Activated CD4-positive, CD25-positive, alpha-beta regulatory T cell treated with anti-CD3 and anti-CD28 coated beads, Interleukin-2, amount 50 U/mL, for 72 hours (primary cell): ENCODE results near the gene MAGOH.
"Not testable (repeated sequence)": the region's sequence is repeated elsewhere in the genome, so short reads cannot be mapped to it uniquely, and the experiment has no call there.

ENCODE experiments used
- DNase-seq: peaks from one replicate; pipeline ENCODE4 v3.0.0; 2021

MAGOH gene

GRCh38 chr1:53238197-53239155 is at the start of gene MAGOH:
Gene MAGOH, minus strand, starts transcription at chr1:53238518. Its CDS starts 70 bp downstream, at chr1:53238448.
- peak; percentile 95 for DNase-seq

GRCh38 chr1:53286955-53287354 is 48.6 kb upstream of the MAGOH start:
- no peak for DNase-seq

GRCh38 chr1:53285969-53286760 is 47.8 kb upstream of the MAGOH start:
- no peak for DNase-seq

DNA sequence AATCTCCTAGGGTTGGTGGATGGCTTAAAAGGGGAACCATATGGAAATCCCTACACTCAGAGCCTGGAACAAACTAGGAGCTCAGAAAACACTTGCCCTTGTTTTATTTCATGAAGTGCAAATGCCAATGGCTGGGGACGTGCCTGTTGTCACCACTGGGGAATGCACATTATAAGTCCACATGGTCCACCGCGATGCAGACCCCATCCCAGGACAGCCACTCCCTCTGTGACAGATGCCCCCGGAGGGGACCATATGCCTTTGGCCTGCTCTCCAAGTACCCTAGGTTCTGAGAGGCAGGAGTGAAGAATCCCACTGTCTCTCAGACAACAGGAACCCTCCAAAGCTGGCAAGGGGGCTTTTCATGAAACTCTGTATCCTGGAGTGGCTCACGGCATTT is 47.2 kb upstream of the MAGOH start:
- DNase-seq = no peak

- DNase-seq = no peak
Measured at GRCh38 chr1:53284224-53285020, 46.1 kb upstream of the MAGOH start.

GRCh38 chr1:53283156-53283555 is 44.8 kb upstream of the MAGOH start:
- not testable (repeated sequence) for DNase-seq

GRCh38 chr1:53281133-53281532 is 42.8 kb upstream of the MAGOH start:
- DNase-seq = no peak

- DNase-seq = no peak
Measured at GRCh38 chr1:53280496-53280895, 42.2 kb upstream of the MAGOH start.

DNA sequence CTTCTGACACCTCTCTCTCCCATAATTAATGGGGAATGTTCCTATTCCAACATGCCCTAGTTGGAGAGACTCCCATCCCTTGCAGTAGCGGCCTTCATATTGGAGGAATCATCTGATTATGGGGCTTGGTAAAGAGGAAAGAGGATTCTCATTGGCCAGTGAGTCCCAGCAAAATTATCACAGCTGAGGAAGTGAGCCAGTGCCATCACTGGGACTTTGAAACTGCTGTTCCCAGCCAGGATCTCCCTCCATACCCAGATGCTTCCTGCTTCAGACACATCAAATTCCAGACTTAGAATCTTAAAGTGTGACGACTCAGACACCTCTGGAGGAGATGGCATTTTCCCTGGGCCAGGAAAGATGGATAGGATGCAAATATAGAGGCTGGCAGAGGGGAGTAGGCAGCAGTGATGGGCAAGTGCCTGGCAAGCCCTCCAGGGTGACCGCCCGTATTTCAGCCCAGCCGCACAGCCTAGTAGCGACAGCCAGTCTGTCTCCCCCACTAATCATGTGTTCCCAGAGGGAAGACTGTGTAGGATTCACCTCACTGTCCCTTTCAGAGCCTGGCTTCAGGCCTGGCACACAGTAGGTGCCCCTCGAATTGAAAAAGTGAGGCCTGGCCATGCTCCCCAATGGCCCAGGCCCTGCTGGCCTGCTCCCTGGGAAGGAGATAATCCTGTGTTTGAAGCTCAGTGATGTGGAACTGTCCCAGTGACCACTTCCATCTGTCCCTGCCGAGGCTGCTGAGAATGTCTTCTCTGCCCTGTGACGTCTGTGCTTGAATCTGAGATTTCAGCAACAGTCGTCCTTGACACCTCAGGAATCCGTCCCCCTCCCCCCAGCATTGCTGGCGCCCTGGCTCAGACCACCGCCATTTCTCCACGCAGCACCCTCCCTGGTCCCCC is 41.2 kb upstream of the MAGOH start:
- no peak for DNase-seq

DNA sequence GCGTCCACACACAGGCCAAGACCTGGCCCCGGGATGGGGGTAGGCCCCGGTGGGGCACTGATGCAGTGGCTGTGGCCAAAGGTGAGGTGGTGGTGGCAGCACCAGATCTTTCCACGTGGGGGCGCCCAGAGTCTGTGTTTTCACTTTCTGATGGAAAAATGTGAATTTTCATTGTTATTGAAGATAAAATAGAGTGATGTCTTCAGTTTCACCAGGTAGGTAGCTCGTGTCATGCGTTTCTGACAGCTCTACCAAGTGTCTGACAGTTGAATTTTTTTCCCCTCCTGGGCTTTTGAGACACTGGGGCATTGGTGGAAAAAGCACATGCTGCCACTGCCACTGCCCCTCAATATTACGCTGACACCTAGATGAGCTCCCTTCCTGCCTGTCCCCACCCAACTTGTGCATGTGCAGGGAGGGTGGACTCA is 40.0 kb upstream of the MAGOH start:
- peak; percentile 76 for DNase-seq

DNA sequence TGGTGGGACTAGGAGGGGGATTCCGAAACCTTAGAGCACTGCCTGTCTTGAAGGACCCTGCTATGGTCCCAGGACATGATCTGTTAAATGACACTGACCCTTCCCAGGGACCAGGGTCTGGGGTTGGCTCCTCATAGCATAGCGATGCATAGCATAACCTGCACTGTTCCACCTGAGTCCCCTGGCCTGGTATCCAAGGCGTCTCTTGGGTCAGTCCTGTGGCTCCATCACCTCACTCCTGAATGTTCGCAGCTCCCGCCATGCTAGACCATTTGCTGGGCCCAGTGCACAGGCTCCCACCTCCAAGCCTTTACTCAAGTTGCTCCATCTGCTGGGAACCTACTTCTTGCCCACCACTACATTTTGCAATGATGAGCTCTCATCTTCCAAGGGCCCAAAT is 39.0 kb upstream of the MAGOH start:
- no peak for DNase-seq

DNA sequence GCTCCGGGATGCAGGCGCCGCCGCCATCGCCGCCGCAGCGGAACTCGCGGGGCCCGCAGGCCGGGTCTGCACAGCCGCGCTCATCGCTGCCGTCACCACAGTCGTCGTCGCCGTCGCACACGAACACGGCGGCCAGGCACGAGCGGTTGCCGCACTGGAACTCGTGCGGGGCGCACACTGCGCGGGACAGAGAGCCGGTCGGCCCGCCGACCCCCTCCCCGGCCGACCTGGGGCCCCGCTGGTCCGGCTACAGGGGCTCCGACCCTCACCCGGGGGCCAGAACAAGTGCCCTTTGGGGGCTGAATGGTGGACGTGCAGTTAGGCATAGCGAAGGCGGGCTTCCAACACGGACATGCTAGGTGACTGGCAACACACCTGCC is 38.6 kb upstream of the MAGOH start:
- no peak for DNase-seq

DNA sequence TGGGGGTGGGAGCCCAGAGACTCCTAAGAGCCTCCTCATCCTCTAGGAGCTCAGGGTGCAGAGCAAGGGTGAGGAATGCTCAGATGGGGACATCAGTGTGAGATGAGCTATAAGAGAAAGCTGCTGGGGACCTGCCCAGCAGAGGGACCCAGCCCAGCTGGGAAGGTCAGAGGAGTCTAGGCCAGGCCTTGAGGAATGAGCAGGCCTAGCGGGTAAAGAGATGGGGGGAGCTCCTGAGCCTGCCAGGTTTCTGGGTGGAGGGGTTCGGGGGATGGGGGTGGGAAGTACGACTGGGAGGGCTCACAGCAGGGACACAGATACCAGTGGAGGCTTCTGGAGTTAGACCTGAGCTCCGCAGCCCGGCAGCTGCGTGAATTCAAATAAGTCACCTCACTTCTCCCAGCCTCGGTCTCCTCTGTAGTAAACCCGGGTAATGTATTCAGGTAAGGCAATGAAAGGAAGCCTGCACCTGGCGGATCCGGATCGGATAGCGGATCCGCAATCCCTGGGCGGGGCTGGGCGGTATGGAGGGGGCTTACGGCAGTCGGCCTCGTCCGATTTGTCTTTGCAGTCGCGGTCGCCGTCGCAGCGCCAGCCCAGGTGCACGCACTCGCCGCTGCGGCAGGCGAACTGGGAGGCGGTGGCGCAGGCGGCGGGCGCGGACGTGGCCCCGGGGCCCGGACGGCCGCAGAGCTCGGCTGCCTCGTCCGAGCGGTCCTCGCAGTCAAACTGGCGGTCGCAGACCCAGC is 38.0 kb upstream of the MAGOH start:
- DNase-seq = no peak

DNA sequence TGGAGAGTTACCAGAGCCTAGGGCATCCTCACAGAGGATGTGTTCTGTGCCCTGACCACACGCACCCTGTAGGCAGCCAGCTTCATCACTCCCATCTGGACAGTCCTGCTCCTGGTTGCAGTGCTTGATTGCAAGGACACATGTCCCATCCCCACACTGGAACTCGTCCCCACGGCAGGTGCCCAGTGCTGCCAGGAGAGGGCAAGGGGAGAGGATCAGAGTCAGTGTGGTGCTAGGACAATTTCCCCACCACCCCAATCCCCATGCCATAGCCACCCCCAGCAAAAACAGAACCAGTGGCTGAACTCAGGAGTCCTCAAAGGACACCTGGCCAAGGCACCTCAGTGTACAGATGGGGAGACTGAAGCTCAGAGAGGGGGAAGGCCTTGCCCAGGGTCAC is 37.2 kb upstream of the MAGOH start:
- DNase-seq = no peak

DNA sequence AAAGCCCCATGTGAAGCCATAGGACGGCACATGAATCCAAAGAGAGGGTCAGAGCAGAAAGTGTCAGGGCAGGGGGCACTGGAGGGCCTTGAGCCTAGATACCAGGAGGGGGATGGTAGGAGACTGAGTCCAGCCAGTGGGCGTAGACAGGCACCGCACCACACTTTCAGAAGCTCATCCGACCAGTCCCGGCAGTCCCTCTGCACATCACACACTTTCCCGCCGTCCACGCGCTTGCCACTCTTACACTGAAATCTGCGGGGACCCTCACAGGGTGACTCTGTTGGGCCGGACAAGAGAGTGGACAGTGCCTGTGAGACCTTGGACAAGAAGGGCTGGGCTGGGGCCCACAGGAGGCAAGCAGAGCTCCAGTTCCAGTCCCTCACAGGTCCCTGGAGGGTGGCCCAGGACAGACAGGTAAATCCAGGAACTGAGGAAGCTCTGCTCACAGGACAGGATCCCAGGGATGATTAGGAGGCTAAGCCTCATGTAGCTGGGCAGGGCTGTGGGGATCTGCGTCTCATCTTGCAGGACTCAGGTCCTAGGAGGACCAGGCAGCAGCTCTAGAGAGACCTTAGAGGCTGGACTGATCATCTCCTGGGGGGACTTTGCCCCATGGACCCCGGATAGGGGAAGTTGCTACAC is 36.3 kb upstream of the MAGOH start:
- no peak for DNase-seq

GRCh38 chr1:53274026-53274425 is 35.7 kb upstream of the MAGOH start:
- no peak for DNase-seq

DNA sequence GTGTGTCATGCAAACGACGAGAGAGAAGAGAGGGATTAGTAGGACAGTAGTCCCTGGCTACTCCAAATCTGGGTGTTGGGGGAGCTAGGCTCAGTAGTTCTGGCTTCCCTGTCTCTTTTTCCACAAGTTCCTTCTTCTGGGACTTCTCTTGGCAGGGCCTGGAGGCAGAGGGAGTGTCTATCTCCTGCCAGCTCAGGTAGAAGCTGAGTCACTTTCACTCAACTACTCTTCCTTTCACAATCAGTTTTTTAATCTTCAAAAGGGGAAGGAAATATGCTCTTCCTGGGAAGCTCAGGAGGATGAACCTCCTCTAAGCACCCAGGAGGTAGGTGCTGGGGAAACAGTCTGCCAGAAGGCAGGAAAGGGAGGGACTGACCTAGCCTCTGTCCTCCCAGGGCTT is 35.2 kb upstream of the MAGOH start:
- no peak for DNase-seq

- DNase-seq = no peak
Measured at GRCh38 chr1:53272349-53272748, 34.0 kb upstream of the MAGOH start.

- DNase-seq = no peak
Measured at GRCh38 chr1:53271446-53272090, 33.2 kb upstream of the MAGOH start.

GRCh38 chr1:53270873-53271272 is 32.6 kb upstream of the MAGOH start:
- DNase-seq = no peak
